Natural killer cell treated with Interleukin-12 subunit alpha and Interleukin-12 subunit beta and Interleukin-15 and Interleukin-18, amount 100 ng/mL, for 72 hours (primary cell): ENCODE results near the gene INPP5E. TPM values are rescaled to one million over a fixed set of nuclear protein-coding genes. Genes with fewer than 3 reads are reported as not detected.
A peak's percentile ranks its signal among the peaks of the same experiment; 100 is the strongest.

Source experiments
- ATAC-seq, 2 donors: fragments of 150-1000 bp; cut with Tn5 transposase in 1 of 2; sonication (Bioruptor Pico), chemical (Tn5 transposase) in 1 of 2; 2 replicates each; pipeline ENCODE4 v1.10.0; 2021
- DNase-seq: peaks from one replicate; pipeline ENCODE4 v3.0.0; 2022; ENCODE audit warnings: low spot score
- H3K27ac Mint-ChIP-seq, 2 donors: 1 replicate in 1 of 2; 2 replicates in 1 of 2; pipeline ENCODE4 v1.8.0; 2022; ENCODE audit warnings: mixed read lengths in 2 of 2, mild to moderate bottlenecking in 1 of 2, moderate library complexity in 1 of 2
- H3K27me3 Mint-ChIP-seq, 2 donors: 1 replicate in 1 of 2; 2 replicates in 1 of 2; pipeline ENCODE4 v1.8.0; 2022; ENCODE audit warnings: mixed read lengths in 2 of 2
- H3K36me3 Mint-ChIP-seq: one replicate; pipeline ENCODE4 v1.8.0; 2022; ENCODE audit warnings: mixed read lengths
- H3K4me1 Mint-ChIP-seq, 2 donors: 1 replicate in 1 of 2; 2 replicates in 1 of 2; pipeline ENCODE4 v1.8.0; 2022; ENCODE audit warnings: low read depth in 2 of 2, mixed read lengths in 2 of 2, mild to moderate bottlenecking in 1 of 2
- H3K4me3 Mint-ChIP-seq: one replicate; pipeline ENCODE4 v1.8.0; 2022; ENCODE audit warnings: mixed read lengths
- H3K9me3 Mint-ChIP-seq: 2 replicates; pipeline ENCODE4 v1.8.0; 2022; ENCODE audit warnings: mixed read lengths
- total RNA-seq, 2 donors: library from RNA; stranded (reverse); gene quantifications; one replicate each; pipeline ENCODE4 v1.2.3, GENCODE V29; 2022

The INPP5E gene
- total RNA-seq, 2 donors from 2014 or later, result 10.4 to 18.1 TPM

GRCh38 chr9:136394312-136395019 lies 45.2 kb downstream of the INPP5E start:
- DNase-seq (no peak), ATAC-seq (no peak)
- H3K9me3 Mint-ChIP-seq, result no peaks in the 10 kb centered on the region
- no peak overlapping the region for H3K4me3 Mint-ChIP-seq
- H3K27me3 Mint-ChIP-seq, result no peaks in the 10 kb centered on the region
- H3K27ac Mint-ChIP-seq, result no peak overlapping the region
- peaks cover 12 to 13% of the 10 kb centered on the region in 2 donors for H3K4me1 Mint-ChIP-seq
- H3K36me3 Mint-ChIP-seq, result peaks cover 12% of the 10 kb centered on the region

GRCh38 chr9:136393531-136393930 lies 46.1 kb downstream of the INPP5E start:
- Mint-ChIP-seq H3K27ac (no peak overlapping the region), H3K27me3 (no peaks in the 10 kb centered on the region), H3K4me3 (no peak overlapping the region), H3K36me3 (peaks cover 12% of the 10 kb centered on the region), H3K4me1 (peaks cover 4% of the 10 kb centered on the region in 2 donors), H3K9me3 (no peaks in the 10 kb centered on the region)
- no peak for ATAC-seq
- no peak for DNase-seq

GRCh38 chr9:136392538-136393449 lies 46.9 kb downstream of the INPP5E start:
- H3K4me1 Mint-ChIP-seq, result peaks cover 0 to 4% of the 10 kb centered on the region in 2 donors
- no peaks in the 10 kb centered on the region for H3K27me3 Mint-ChIP-seq
- no peak overlapping the region for H3K27ac Mint-ChIP-seq
- DNase-seq, result no peak
- peak in 1 of 2 donors; percentile 26 for ATAC-seq
- peaks cover 12% of the 10 kb centered on the region for H3K36me3 Mint-ChIP-seq
- no peak overlapping the region for H3K4me3 Mint-ChIP-seq
- no peaks in the 10 kb centered on the region for H3K9me3 Mint-ChIP-seq

GRCh38 chr9:136391737-136392537 lies 47.7 kb downstream of the INPP5E start:
- Mint-ChIP-seq H3K4me3 (no peak overlapping the region), H3K9me3 (no peaks in the 10 kb centered on the region), H3K4me1 (peaks cover 0 to under 1% of the 10 kb centered on the region in 2 donors), H3K27ac (no peak overlapping the region), H3K36me3 (peaks cover 12% of the 10 kb centered on the region), H3K27me3 (no peaks in the 10 kb centered on the region)
- DNase-seq, result no peak
- ATAC-seq, result no peak

- no peak overlapping the region for H3K27ac Mint-ChIP-seq
- no peak overlapping the region for H3K4me3 Mint-ChIP-seq
- no peaks in the 10 kb centered on the region for H3K9me3 Mint-ChIP-seq
- H3K36me3 Mint-ChIP-seq, result peaks cover 27% of the 10 kb centered on the region
- peaks cover 14 to 16% of the 10 kb centered on the region in 2 donors for H3K4me1 Mint-ChIP-seq
- ATAC-seq (no peak), DNase-seq (no peak)
- H3K27me3 Mint-ChIP-seq, result no peaks in the 10 kb centered on the region
These were observed 50.2 kb downstream of the INPP5E start for GRCh38 chr9:136389396-136389795.

- no peak for ATAC-seq
- no peaks in the 10 kb centered on the region for H3K27me3 Mint-ChIP-seq
- no peak for DNase-seq
- H3K36me3 Mint-ChIP-seq, result peaks cover 27% of the 10 kb centered on the region
- H3K4me1 Mint-ChIP-seq, result peaks cover 14 to 21% of the 10 kb centered on the region in 2 donors
- H3K4me3 Mint-ChIP-seq, result no peak overlapping the region
- no peaks in the 10 kb centered on the region for H3K9me3 Mint-ChIP-seq
- H3K27ac Mint-ChIP-seq, result no peak overlapping the region
These were observed 52.4 kb downstream of the INPP5E start for GRCh38 chr9:136387217-136387616.

GRCh38 chr9:136386018-136386417 lies 53.6 kb downstream of the INPP5E start:
- Mint-ChIP-seq H3K4me3 (peak overlapping the region; percentile 73), H3K9me3 (no peaks in the 10 kb centered on the region), H3K27ac (peak overlapping the region; percentile 17 to 60), H3K4me1 (peaks cover 14 to 21% of the 10 kb centered on the region in 2 donors), H3K36me3 (peaks cover 21% of the 10 kb centered on the region), H3K27me3 (no peaks in the 10 kb centered on the region)
- DNase-seq (no peak), ATAC-seq (peak; percentile 53 to 63)

GRCh38 chr9:136385015-136385414 lies 54.6 kb downstream of the INPP5E start:
- Mint-ChIP-seq H3K4me1 (peaks cover 14 to 21% of the 10 kb centered on the region in 2 donors), H3K4me3 (peak overlapping the region; percentile 73), H3K27ac (peak overlapping the region; percentile 60 to 75), H3K27me3 (no peaks in the 10 kb centered on the region), H3K9me3 (no peaks in the 10 kb centered on the region), H3K36me3 (peaks cover 20% of the 10 kb centered on the region)
- DNase-seq (peak; percentile 78), ATAC-seq (peak; percentile 83 to 87)

- no peak for DNase-seq
- Mint-ChIP-seq H3K4me1 (peaks cover 14 to 21% of the 10 kb centered on the region in 2 donors), H3K4me3 (no peak overlapping the region), H3K27ac (no peak overlapping the region), H3K27me3 (no peaks in the 10 kb centered on the region), H3K9me3 (no peaks in the 10 kb centered on the region), H3K36me3 (peaks cover 15% of the 10 kb centered on the region)
- no peak for ATAC-seq
These were observed 56.2 kb downstream of the INPP5E start for GRCh38 chr9:136383436-136383835.

GRCh38 chr9:136381966-136382513 lies 57.6 kb downstream of the INPP5E start:
- Mint-ChIP-seq H3K27me3 (no peaks in the 10 kb centered on the region), H3K27ac (no peak overlapping the region), H3K4me3 (no peak overlapping the region), H3K4me1 (peaks cover 14 to 21% of the 10 kb centered on the region in 2 donors), H3K36me3 (peaks cover 15% of the 10 kb centered on the region), H3K9me3 (no peaks in the 10 kb centered on the region)
- DNase-seq, result no peak
- ATAC-seq, result no peak

GRCh38 chr9:136381311-136381710 lies 58.3 kb downstream of the INPP5E start:
- H3K36me3 Mint-ChIP-seq, result peaks cover 15% of the 10 kb centered on the region
- H3K27me3 Mint-ChIP-seq, result no peaks in the 10 kb centered on the region
- H3K9me3 Mint-ChIP-seq, result no peaks in the 10 kb centered on the region

GRCh38 chr9:136380381-136380780 lies 59.3 kb downstream of the INPP5E start:
- Mint-ChIP-seq H3K27ac (no peak overlapping the region), H3K4me1 (peaks cover 8 to 14% of the 10 kb centered on the region in 2 donors), H3K36me3 (peaks cover 9% of the 10 kb centered on the region), H3K27me3 (no peaks in the 10 kb centered on the region), H3K4me3 (no peak overlapping the region), H3K9me3 (no peaks in the 10 kb centered on the region)
- DNase-seq (no peak), ATAC-seq (no peak)

More at GRCh38 chr9:136381311-136381710, 58.3 kb downstream of the INPP5E start:
- Mint-ChIP-seq H3K4me1 (peaks cover 14 to 21% of the 10 kb centered on the region in 2 donors), H3K4me3 (no peak overlapping the region), H3K27ac (no peak overlapping the region)
- DNase-seq (no peak), ATAC-seq (no peak)

GRCh38 chr9:136379891-136380290 lies 59.8 kb downstream of the INPP5E start:
- Mint-ChIP-seq H3K36me3 (peaks cover 5% of the 10 kb centered on the region), H3K27ac (no peak overlapping the region), H3K4me1 (peaks cover 4 to 9% of the 10 kb centered on the region in 2 donors), H3K4me3 (no peak overlapping the region), H3K27me3 (no peaks in the 10 kb centered on the region), H3K9me3 (no peaks in the 10 kb centered on the region)
- DNase-seq (no peak), ATAC-seq (no peak)
